Common myeloid progenitor, CD34-positive (primary cell): Measurements from ENCODE around the gene RND1.

ENCODE experiments used
- CTCF ChIA-PET: fragments of 350-600 bp; sonication (Branson Sonifier 250); formaldehyde crosslinking; loops from one replicate; lab custom pipeline; 2021; ENCODE audit warnings: antibody characterized with exemption; lab: Charles Lee
- POLR2A ChIA-PET: fragments of 350-600 bp; sonication (Branson Sonifier 250); formaldehyde crosslinking; loops from one replicate; lab custom pipeline; 2021; ENCODE audit warnings: antibody characterized with exemption; lab: Charles Lee
- DNase-seq, 3 donors: peaks; one replicate each; pipeline versions ENCODE4 v3.0.0 to v3.0.0-alpha.2; 2013
- H3K27ac ChIP-seq, 2 experiments: 1 replicate in 1 of 2; 2 replicates in 1 of 2; pipeline ENCODE4 v1.7.0; 2013; ENCODE audit warnings: inconsistent platforms in 2 of 2, low read length in 2 of 2, mild to moderate bottlenecking in 2 of 2, low read depth in 1 of 2, moderate library complexity in 1 of 2; ENCODE audit not compliant: severe bottlenecking in 2 of 2, insufficient read depth in 1 of 2, poor library complexity in 1 of 2
- H3K27me3 ChIP-seq, 5 experiments: replicated peaks in 2 of 5; 1 replicate in 3 of 5; 2 replicates in 2 of 5; pipeline versions ENCODE4 v1.6.1 to v1.7.0; 2013; ENCODE audit warnings: low read length in 4 of 5, mild to moderate bottlenecking in 2 of 5, moderate library complexity in 2 of 5, inconsistent platforms in 1 of 5; ENCODE audit not compliant: insufficient read depth in 5 of 5, control insufficient read depth in 4 of 5
- H3K36me3 ChIP-seq, 4 experiments: 1 replicate in 2 of 4; 2 replicates in 2 of 4; pipeline versions ENCODE4 v1.6.1 to v1.7.0; 2013; ENCODE audit warnings: low read length in 3 of 4, control low read depth in 1 of 4, mild to moderate bottlenecking in 1 of 4; ENCODE audit not compliant: control insufficient read depth in 4 of 4, insufficient read depth in 4 of 4
- H3K4me1 ChIP-seq, 4 experiments: 1 replicate in 3 of 4; 2 replicates in 1 of 4; pipeline versions ENCODE4 v1.6.1 to v1.7.1; 2013; ENCODE audit warnings: low read length in 3 of 4, mild to moderate bottlenecking in 3 of 4, control low read depth in 1 of 4, inconsistent platforms in 1 of 4, moderate library complexity in 1 of 4; ENCODE audit not compliant: control insufficient read depth in 4 of 4, insufficient read depth in 4 of 4; ENCODE audit errors: control extremely low read depth in 1 of 4
- H3K4me3 ChIP-seq, 7 experiments: 1 replicate in 4 of 7; 2 replicates in 3 of 7; pipeline versions ENCODE4 v1.5.1 to v1.7.0; 2013; ENCODE audit warnings: mild to moderate bottlenecking in 7 of 7, low read length in 6 of 7, moderate library complexity in 6 of 7, inconsistent platforms in 2 of 7, low read depth in 2 of 7, control low read depth in 1 of 7; ENCODE audit not compliant: insufficient read depth in 4 of 7, control insufficient read depth in 1 of 7; ENCODE audit errors: extremely low read depth in 1 of 7
- H3K9me3 ChIP-seq, 5 experiments: 1 replicate in 4 of 5; 2 replicates in 1 of 5; pipeline versions ENCODE4 v1.6.1 to v1.7.1; 2013; ENCODE audit warnings: low read length in 4 of 5, mild to moderate bottlenecking in 2 of 5, inconsistent platforms in 1 of 5, low read depth in 1 of 5, moderate library complexity in 1 of 5; ENCODE audit not compliant: control insufficient read depth in 4 of 5, insufficient read depth in 2 of 5; ENCODE audit errors: control extremely low read depth in 1 of 5
- WGBS: methylation state at CpG from one replicate; pipeline ENCODE4 v1.1.5; 2013; ENCODE audit not compliant: insufficient coverage; 5-methylcytosine and 5-hydroxymethylcytosine counted together

RND1 gene

GRCh38 chr12:48814262-48815125 lies 51.2 kb downstream of the RND1 start:
- peaks cover 0 to 44% (median 36%) of the 10 kb centered on the region in 4 experiments for H3K4me1 ChIP-seq
- WGBS, result 0% methylated on average over 58 of the region's 70 CpGs
- H3K27ac ChIP-seq, result peak overlapping the region in 1 of 2 experiments; percentile 58
- ChIA-PET CTCF (interaction anchor here (0.7 to 4.7 kb wide), 31 partner anchors 9 to 111 kb away, joined by 3 to 37 read pairs (median 4); partner anchors contain the start of genes ADCY6, DDX23 and FKBP11), POLR2A (interaction anchor here (0.6 to 1.2 kb wide), 3 partner anchors 51 to 584 kb away, joined by 3 to 4 read pairs (median 4); partner anchors contain the start of gene RND1)
- H3K9me3 ChIP-seq, result no peaks in the 10 kb centered on the region
- H3K27me3 ChIP-seq, result peaks cover 0 to 9% (median 0%) of the 10 kb centered on the region in 5 experiments
- H3K4me3 ChIP-seq, result peak overlapping the region; percentile 72 to 88 (median 79)
- peak; percentile 80 to 85 (median 82) for DNase-seq
- H3K36me3 ChIP-seq, result no peaks in the 10 kb centered on the region

GRCh38 chr12:48813465-48814261 lies 52.0 kb downstream of the RND1 start:
- ChIA-PET CTCF (interaction anchor here (0.9 to 4.7 kb wide), 19 partner anchors 8 to 105 kb away, joined by 3 to 40 read pairs (median 5); no protein-coding TSS in a partner anchor), POLR2A (interaction anchor here (0.5 to 0.9 kb wide), 3 partner anchors 23 to 585 kb away, joined by 3 to 4 read pairs (median 4); no protein-coding TSS in a partner anchor)
- peak in 1 of 3 donors; percentile 19 for DNase-seq
- Histone ChIP-seq H3K27ac (peak overlapping the region in 1 of 2 experiments; percentile 54), H3K36me3 (no peaks in the 10 kb centered on the region), H3K27me3 (peaks cover 0 to 9% (median 0%) of the 10 kb centered on the region in 5 experiments), H3K4me1 (peaks cover 0 to 39% (median 29%) of the 10 kb centered on the region in 4 experiments), H3K9me3 (no peaks in the 10 kb centered on the region), H3K4me3 (peak overlapping the region; percentile 72 to 88 (median 79))
- 8% methylated on average over 11 of the region's 18 CpGs for WGBS

- Histone ChIP-seq H3K27me3 (peaks cover 0 to 6% (median 0%) of the 10 kb centered on the region in 5 experiments), H3K9me3 (no peaks in the 10 kb centered on the region), H3K27ac (no peak overlapping the region), H3K36me3 (no peaks in the 10 kb centered on the region), H3K4me3 (no peak overlapping the region), H3K4me1 (peaks cover 0 to 30% (median 20%) of the 10 kb centered on the region in 4 experiments)
- DNase-seq, result no peak
- ChIA-PET POLR2A (no interaction called here), CTCF (interaction anchor here (0.9 to 3.7 kb wide), 5 partner anchors 14 to 59 kb away, joined by 3 to 40 read pairs (median 3); no protein-coding TSS in a partner anchor)
- 96% methylated on average over 2 of the region's 2 CpGs for WGBS
Observed at GRCh38 chr12:48812389-48812788, 53.3 kb downstream of the RND1 start.

- Histone ChIP-seq H3K4me1 (peaks cover 0 to 37% (median 23%) of the 10 kb centered on the region in 4 experiments), H3K36me3 (no peaks in the 10 kb centered on the region), H3K27me3 (no peaks in the 10 kb centered on the region), H3K4me3 (no peak overlapping the region), H3K27ac (no peak overlapping the region), H3K9me3 (no peaks in the 10 kb centered on the region)
- WGBS, result 88% methylated on average over 1 of the region's 5 CpGs
- CTCF ChIA-PET, result interaction anchor here (1.2 to 3.7 kb wide), 4 partner anchors 16 to 59 kb away, joined by 3 to 40 read pairs (median 4); no protein-coding TSS in a partner anchor
- POLR2A ChIA-PET, result no interaction called here
- no peak for DNase-seq
Observed at GRCh38 chr12:48811437-48812090, 54.1 kb downstream of the RND1 start.

GRCh38 chr12:48810903-48811431 lies 54.7 kb downstream of the RND1 start:
- CTCF ChIA-PET, result interaction anchor here (1.2 to 3.7 kb wide), 3 partner anchors 16 to 58 kb away, joined by 3 to 40 read pairs (median 4); no protein-coding TSS in a partner anchor

GRCh38 chr12:48807981-48808380 lies 57.7 kb downstream of the RND1 start:
- H3K27me3 ChIP-seq, result no peaks in the 10 kb centered on the region
- DNase-seq, result no peak
- H3K27ac ChIP-seq, result no peak overlapping the region
- POLR2A ChIA-PET, result no interaction called here
- no peaks in the 10 kb centered on the region for H3K9me3 ChIP-seq
- CTCF ChIA-PET, result interaction anchor here (0.9 to 3.1 kb wide), 2 partner anchors 13 to 16 kb away, joined by 3 to 13 read pairs; no protein-coding TSS in a partner anchor
- H3K4me1 ChIP-seq, result peaks cover 0 to 12% (median 8%) of the 10 kb centered on the region in 4 experiments
- no peak overlapping the region for H3K4me3 ChIP-seq
- whole genome bisulfite sequencing, result 86% methylated on average over 1 of the region's 3 CpGs
- no peaks in the 10 kb centered on the region for H3K36me3 ChIP-seq

More at GRCh38 chr12:48810903-48811431, 54.7 kb downstream of the RND1 start:
- H3K9me3 ChIP-seq, result no peaks in the 10 kb centered on the region
- no peak overlapping the region for H3K27ac ChIP-seq
- H3K4me3 ChIP-seq, result no peak overlapping the region
- H3K27me3 ChIP-seq, result no peaks in the 10 kb centered on the region
- H3K4me1 ChIP-seq, result peaks cover 0 to 33% (median 18%) of the 10 kb centered on the region in 4 experiments
- H3K36me3 ChIP-seq, result no peaks in the 10 kb centered on the region
- POLR2A ChIA-PET, result no interaction called here
- no peak for DNase-seq
- WGBS, result 100% methylated on average over 1 of the region's 5 CpGs
